GM06990 (cell line): Measurements from ENCODE around the gene TXNRD1.

ENCODE experiments used
- DNase-seq: peaks from one replicate; pipeline ENCODE4 v3.0.0-alpha.2; 2011; ENCODE audit not compliant: insufficient read length; ENCODE audit errors: extremely low read depth
- H3K27me3 ChIP-seq: replicated peaks from 2 replicates; pipeline ENCODE4 v1.6.0; 2011; ENCODE audit warnings: low read length; ENCODE audit not compliant: control insufficient read depth, insufficient read depth
- H3K36me3 ChIP-seq: 2 replicates; pipeline ENCODE4 v1.5.1; 2011; ENCODE audit warnings: low read length; ENCODE audit not compliant: control insufficient read depth, insufficient read depth
- H3K4me3 ChIP-seq: replicated peaks from 2 replicates; pipeline ENCODE4 v1.5.1; 2011; ENCODE audit warnings: low read depth, mild to moderate bottlenecking, control low read depth, low read length
- TF ChIP-seq, protein P1 (sequence below): IDR thresholded peaks from 2 replicates; pipeline ENCODE4 v1.5.1; 2011; ENCODE audit warnings: low read length, control low read depth, mild to moderate bottlenecking, inconsistent platforms; ENCODE audit not compliant: insufficient read depth, poor library complexity, severe bottlenecking

TXNRD1 gene

GRCh38 chr12:104303538-104304151 lies 88.1 kb downstream of the TXNRD1 start, which contains the start of gene EID3:
EID3 (plus strand) TSS chr12:104303739; CDS start chr12:104303935, 196 bp downstream.
- H3K27me3 ChIP-seq: no peaks in the 10 kb centered on the region
- TF ChIP-seq, protein P1, sequence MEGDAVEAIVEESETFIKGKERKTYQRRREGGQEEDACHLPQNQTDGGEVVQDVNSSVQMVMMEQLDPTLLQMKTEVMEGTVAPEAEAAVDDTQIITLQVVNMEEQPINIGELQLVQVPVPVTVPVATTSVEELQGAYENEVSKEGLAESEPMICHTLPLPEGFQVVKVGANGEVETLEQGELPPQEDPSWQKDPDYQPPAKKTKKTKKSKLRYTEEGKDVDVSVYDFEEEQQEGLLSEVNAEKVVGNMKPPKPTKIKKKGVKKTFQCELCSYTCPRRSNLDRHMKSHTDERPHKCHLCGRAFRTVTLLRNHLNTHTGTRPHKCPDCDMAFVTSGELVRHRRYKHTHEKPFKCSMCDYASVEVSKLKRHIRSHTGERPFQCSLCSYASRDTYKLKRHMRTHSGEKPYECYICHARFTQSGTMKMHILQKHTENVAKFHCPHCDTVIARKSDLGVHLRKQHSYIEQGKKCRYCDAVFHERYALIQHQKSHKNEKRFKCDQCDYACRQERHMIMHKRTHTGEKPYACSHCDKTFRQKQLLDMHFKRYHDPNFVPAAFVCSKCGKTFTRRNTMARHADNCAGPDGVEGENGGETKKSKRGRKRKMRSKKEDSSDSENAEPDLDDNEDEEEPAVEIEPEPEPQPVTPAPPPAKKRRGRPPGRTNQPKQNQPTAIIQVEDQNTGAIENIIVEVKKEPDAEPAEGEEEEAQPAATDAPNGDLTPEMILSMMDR: no peak
- H3K4me3 ChIP-seq: peak within 1 kb of the TSS; percentile 51
- H3K36me3 ChIP-seq: peaks cover 7% of the 10 kb centered on the region
- DNase-seq: peak; percentile 87

DNA sequence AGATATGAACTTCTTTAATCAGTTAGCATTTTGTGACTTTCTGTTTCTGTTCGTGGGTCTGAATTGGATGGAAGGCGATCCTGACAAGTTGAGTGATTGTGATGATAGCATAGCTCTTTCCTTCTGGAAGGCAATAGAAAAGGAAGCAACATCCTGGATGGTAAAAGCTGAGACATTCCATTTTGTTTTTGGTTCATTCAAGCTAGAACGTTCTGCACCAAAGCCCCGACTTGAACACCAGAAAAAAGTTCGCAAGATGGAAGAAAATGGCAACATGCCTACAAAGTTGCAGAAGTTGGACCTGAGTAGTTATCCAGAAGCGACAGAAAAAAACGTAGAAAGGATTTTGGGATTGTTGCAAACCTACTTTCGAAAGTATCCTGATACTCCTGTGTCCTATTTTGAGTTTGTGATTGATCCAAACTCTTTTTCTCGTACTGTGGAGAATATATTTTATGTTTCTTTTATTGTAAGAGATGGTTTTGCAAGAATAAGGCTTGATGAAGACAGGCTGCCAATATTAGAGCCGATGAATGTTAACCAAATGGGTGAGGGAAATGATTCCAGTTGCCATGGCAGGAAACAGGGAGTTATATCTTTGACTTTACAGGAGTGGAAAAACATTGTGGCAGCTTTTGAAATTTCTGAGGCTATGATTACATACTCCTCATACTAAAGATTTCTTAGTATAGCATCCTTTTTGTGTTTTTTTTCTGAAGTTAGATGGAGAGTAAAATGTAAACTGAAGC lies 88.9 kb downstream of the TXNRD1 start:
- Histone ChIP-seq H3K36me3 (peaks cover 7% of the 10 kb centered on the region), H3K4me3 (no peak overlapping the region), H3K27me3 (no peaks in the 10 kb centered on the region)
- DNase-seq: no peak
- TF ChIP-seq, protein P1: no peak

- TF ChIP-seq, protein P1: no peak
- DNase-seq: no peak
- Histone ChIP-seq H3K4me3 (no peak overlapping the region), H3K27me3 (no peaks in the 10 kb centered on the region), H3K36me3 (peaks cover 9% of the 10 kb centered on the region)
Observed at GRCh38 chr12:104305349-104305748, 89.8 kb downstream of the TXNRD1 start.

- TF ChIP-seq, protein P1: no peak
- DNase-seq: no peak
- Histone ChIP-seq H3K27me3 (no peaks in the 10 kb centered on the region), H3K36me3 (peaks cover 9% of the 10 kb centered on the region), H3K4me3 (no peak overlapping the region)
Observed at GRCh38 chr12:104306376-104306775, 90.8 kb downstream of the TXNRD1 start.

DNA sequence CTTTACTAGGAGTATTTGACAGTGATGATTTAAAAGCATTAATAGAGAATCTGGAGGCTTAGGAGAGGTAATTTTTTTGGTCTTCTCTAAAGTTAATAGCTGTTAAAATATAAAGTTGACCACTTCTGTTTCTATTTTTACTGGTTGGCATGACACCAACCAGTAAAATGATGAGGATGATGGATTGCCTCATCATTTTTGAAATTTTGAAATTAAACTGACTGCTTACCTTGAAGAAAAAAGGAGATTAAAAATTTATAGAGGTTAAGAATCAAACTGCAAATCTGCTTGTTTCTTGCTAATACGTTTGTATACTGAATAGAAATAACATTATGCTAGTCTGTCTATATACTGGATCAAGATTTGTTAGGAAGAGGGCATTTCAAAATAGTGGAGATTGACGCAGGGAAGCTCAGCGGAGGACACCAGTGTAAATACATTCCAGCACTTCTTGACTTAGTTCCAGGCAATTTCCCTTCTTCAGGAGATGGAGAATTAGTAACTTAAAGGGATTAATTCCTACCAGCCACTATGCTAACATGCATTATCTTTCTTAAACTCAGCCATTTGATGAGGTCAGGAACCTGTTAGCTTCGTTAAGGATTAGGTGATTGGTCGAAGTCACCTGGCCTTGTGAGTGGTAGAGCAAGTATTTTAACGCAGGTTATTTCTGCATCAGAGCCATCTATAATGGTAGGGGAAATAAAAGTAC lies 91.5 kb downstream of the TXNRD1 start:
- Histone ChIP-seq H3K27me3 (no peaks in the 10 kb centered on the region), H3K4me3 (no peak overlapping the region), H3K36me3 (peaks cover 9% of the 10 kb centered on the region)
- TF ChIP-seq, protein P1: no peak
- DNase-seq: no peak
